OCI-LY3 (cell line): Measurements from ENCODE around the gene PIP5K1B.

ENCODE experiments used
- EZH2phosphoT487 ChIP-seq: fragments of 200-600 bp; shearing (Covaris generic); IDR thresholded peaks from 2 replicates; pipeline ENCODE4 v1.6.1; 2018; ENCODE audit warnings: antibody characterized with exemption, mixed run types, low read depth
- TF ChIP-seq, protein P1 (sequence below): fragments of 200-600, 300-600 bp; sonication (generic); IDR thresholded peaks from 2 replicates; pipeline ENCODE4 v1.5.1; 2014; ENCODE audit warnings: antibody characterized with exemption, low read length, low read depth

DNA sequence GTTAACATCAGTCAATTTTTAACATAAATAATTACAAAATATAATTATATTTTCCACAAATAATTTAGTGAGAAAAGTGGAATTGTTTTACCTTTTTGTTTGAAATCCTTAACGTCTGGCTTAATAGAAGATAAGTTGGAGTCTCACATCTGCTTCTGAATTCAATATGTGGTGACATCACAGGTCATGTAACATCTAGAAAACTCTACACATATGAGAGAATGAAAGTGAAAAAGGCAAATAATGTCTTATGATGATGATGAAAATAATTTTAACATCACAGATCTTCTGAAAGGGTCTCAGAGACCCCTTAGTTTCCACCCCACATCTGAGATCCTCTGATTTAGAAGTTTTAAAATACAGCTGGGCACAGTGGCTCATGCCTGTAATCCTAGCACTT is 227.4 kb downstream of the PIP5K1B start:
- TF ChIP-seq, protein P1, sequence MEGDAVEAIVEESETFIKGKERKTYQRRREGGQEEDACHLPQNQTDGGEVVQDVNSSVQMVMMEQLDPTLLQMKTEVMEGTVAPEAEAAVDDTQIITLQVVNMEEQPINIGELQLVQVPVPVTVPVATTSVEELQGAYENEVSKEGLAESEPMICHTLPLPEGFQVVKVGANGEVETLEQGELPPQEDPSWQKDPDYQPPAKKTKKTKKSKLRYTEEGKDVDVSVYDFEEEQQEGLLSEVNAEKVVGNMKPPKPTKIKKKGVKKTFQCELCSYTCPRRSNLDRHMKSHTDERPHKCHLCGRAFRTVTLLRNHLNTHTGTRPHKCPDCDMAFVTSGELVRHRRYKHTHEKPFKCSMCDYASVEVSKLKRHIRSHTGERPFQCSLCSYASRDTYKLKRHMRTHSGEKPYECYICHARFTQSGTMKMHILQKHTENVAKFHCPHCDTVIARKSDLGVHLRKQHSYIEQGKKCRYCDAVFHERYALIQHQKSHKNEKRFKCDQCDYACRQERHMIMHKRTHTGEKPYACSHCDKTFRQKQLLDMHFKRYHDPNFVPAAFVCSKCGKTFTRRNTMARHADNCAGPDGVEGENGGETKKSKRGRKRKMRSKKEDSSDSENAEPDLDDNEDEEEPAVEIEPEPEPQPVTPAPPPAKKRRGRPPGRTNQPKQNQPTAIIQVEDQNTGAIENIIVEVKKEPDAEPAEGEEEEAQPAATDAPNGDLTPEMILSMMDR = no peak
- no peak for TF ChIP-seq EZH2phosphoT487
